Nucleus accumbens (tissue), 56 donors: ENCODE data around the gene KCP.
"Not testable (repeated sequence)": the region's sequence is repeated elsewhere in the genome, so short reads cannot be mapped to it uniquely, and the experiment has no call there.

ENCODE experiments used
- DNase-seq, 56 donors: peaks; one replicate each; lab custom pipeline; 2025; lab: John Stamatoyannopoulos, UW

The KCP gene

GRCh38 chr7:128922496-128923410 lies 12.2 kb upstream of the KCP start:
- no peak for DNase-seq

DNA sequence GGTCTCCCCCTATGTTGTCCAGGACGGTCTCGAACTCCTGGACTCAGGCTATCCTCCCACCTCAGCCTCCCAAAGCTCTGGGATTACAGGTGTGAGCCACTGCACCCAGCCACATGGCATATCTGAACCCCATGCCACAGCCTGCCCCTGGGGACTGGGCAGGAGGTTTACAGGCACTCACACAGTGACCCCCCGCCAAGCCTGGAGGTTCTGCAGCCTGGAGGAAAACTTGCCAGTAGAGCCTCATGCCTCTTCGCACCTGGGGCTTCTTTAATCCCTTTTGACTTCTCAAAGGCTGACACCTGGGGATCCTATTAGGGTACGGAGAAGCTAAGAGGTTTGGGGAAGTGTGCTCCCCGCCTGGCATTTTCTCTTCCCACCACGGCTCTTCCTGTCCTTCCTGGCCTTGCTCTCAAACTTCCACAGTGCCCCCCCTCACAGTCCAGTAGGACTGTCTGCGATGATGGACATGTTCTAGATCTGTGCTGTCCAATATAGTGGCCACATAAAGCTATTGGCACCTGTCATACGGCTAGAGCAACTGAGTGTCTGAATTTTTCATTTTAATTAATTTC lies 11.4 kb upstream of the KCP start:
- DNase-seq, result no peak

GRCh38 chr7:128920913-128921582 lies 10.5 kb upstream of the KCP start:
- DNase-seq, result no peak

- peak in 14 of 56 donors; percentile 14 to 48 (median 22) for DNase-seq
Measured at GRCh38 chr7:128919881-128920799, 9.6 kb upstream of the KCP start.

- no peak for DNase-seq
Measured at GRCh38 chr7:128919241-128919640, 8.7 kb upstream of the KCP start.

DNA sequence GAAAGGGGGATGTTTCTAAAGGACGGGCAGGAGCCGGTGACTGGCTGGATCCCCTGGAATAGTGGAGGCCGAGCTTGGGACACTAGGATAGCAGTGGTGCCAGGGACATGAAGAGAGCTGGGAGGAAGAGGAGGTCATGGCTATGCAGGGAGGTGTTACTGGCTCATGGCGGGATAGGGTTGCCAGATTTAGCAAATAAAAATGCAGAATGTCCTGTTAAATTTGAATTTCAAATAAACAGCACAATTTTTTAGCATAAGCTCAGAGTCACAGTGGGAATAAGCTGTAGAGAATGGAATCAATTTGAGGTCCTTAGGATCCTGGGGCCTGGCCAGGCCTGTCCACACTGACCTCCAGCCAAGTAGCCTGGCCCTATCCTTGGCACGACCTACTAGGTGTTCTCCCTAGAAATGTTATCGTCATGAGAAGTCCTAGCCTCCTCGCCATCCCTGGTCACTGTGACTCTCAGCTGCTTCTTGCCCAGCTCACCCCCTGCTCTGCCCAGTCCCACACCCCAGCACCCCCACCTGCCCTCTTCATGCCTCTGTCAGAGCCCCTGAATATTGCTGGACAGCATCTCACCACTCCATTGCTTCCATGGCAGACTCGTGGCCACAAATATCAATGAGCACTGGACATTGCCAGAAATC lies 7.6 kb upstream of the KCP start:
- DNase-seq, result no peak

- DNase-seq, result no peak
Measured at GRCh38 chr7:128917122-128917521, 6.6 kb upstream of the KCP start.

DNA sequence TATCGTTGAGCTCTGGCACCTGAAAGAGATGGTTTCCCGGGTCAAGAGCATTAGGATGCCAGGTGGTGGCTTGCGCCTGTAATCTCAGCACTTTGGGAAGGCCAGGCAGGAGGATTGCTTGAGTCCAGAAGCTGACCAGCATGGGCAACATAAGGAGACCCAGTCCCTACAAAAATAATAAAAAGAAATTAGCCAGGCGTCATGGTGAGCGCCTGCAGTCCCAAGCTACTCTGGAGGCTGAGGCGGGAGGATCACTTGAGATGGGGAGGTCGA lies 6.1 kb upstream of the KCP start:
- DNase-seq, result no peak

DNA sequence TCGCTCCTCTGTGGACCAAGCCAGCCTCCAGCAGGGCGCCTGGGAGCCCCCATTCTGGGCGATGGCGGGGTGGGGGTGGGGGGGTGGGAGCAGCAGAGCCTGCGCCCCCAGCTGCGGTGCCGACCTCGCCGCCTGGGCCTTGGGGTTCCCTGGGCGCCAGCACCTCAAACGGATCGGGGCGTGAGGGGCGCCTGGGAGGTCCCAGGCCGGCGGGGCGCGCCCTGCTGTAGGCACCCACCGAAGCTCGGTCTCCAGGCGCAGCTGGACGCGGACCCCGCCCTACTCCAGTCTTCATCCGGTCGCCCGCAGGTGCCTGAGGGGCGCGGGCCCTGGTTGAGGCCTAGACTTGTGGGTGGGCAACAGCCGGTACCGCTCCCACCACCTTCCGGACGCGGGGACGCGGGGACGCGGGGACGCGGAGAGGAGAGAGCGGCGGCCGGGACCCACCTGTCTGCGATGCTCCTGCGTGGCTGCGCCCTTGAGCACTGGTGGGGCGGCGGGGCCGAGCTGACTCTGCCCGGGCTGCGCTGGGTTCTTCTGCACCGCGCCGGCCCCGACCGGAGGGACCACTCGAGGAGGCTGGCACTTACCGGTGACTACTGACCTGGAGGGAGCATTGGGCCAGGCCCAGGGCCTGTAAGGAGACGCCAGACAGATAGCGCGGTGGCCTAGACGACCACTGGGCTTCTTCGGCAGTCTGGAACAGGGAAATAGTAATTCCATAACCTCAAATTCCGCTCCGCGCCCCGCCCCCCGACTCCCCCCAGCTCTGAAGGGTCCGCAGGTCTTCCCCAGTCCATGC lies 5.5 kb upstream of the KCP start:
- no peak for DNase-seq

DNA sequence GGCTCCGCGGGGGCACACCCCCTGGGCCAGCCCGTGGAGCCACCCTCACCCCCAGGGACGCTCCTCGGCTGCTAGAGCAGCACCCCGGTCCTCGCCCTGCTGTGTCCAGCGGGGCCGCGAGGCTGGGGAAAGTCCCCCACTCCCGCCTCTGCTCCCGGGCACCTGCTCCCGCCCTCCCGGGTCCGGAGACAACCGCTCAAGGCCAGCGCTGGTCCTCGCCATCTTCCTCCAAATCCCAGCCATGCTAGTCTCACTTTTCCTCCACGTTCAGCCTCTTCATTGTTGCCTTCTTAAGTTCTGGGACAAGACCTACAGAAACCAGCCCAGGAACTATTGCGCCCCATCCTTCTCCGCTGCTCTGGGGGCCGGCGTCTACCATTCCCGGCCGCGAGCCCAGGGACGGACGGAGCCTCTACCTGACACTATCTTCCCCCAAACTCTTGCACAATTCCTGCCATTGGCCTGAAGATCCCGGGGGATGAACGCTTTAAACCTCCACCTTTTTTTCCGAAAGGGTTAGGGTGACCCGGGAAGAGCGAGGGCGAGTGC lies 4.8 kb upstream of the KCP start:
- DNase-seq, result no peak

DNA sequence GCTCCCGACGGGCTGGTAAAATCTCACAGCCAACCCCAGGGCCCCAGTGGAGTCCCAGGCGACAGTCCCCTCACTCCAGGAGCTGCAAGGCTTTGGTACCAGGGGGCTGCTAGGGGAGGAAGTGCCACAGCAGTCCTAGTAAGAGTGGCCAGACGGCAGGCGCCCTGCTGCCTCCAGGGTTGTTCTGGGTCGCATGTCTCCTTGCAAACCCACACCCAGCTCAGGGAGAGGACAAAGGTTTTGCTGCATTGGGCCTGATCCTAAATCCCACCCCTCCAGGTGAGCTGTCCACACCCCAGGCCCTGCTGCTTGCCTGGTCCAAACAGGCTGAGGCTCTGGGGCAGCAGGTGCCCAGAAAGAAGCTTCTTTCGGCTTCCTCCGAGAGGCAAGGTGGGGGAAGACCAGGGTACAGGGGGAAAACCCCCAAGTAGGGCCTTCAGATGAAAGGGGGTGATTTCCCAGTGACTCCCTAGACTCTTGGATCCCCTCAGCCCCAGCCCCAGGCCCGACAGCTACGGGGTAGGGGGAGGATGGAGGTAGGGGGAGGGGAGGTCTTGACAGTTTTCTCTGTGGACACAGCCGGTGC lies 4.2 kb upstream of the KCP start:
- DNase-seq, result no peak

DNA sequence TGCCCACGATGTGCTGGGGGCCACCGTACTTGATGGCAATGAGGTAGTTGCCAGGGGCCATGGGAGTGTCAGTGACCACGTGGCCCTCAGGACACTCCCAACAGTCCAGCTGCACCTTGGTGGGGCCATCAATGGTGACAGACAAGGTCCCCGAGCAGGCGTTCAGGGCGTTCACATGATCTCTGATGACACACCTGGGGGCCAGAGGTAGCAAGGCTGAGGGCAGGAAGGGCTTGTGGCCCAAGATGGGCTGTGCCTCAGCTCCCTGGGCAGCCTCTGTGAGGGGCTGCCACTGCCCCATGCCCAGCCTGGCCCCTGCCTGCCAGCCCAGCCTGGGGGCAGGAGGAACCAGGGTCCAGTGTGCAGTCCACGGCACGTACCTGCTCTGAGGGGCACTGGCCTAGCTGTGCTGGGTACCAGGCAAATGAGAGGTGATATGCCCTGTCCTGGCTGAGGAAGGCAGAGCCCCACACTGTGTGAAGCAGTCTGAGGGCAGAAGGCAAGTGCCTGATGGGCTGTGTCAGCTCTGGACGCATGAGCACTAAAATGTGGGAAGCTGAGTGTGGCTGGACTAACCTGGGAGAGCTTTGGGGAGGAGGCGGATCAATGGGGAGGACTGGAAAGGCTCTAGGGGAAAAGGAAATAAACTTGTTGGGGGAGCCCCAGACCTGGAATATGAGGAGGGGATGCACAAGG lies 3.5 kb upstream of the KCP start:
- no peak for DNase-seq

- not testable (repeated sequence) for DNase-seq
Measured at GRCh38 chr7:128912709-128913495, 2.4 kb upstream of the KCP start.

GRCh38 chr7:128912281-128912680 lies 1.8 kb upstream of the KCP start:
- DNase-seq, result no peak

DNA sequence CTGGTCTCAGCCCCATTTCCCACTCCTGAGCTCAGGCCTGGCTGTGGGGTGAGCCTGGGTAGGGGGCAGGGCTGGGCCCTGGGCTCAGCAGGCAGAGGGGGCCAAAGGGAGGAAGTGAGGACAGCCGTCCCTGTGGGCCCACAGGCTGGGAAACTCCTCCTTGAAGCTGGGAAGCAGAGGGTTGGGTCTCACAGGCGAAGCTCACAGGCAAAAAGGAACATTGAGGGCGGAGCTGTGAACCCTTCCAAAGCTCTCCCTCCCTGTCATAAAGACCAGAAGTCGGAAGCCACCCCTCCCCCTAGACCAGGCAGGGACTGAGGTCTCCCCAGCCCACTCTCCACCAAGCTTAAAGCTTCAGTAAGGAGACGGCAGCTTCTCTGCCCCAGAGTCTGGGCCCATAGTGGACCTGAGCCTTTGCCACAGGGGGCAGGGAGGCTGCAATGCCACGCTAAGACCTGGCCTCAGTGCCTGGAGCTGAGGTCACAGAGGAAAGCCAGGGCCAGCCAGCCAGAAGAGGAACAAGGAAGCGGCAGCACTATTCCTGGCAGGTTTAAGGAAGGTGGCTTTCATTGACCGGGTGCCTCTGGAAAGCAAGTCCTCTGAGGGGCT lies 1.0 kb upstream of the KCP start:
- no peak for DNase-seq

GRCh38 chr7:128909625-128910568 lies 612 bp downstream of the KCP start:
- DNase-seq, result no peak
